DMS 273 (cell line): ENCODE measurements around the gene TLE3.

Source experiments
- DNase-seq: peaks from one replicate; lab custom pipeline; 2025; ENCODE audit not compliant: unreplicated experiment; lab: John Stamatoyannopoulos, UW

TLE3 gene

DNA sequence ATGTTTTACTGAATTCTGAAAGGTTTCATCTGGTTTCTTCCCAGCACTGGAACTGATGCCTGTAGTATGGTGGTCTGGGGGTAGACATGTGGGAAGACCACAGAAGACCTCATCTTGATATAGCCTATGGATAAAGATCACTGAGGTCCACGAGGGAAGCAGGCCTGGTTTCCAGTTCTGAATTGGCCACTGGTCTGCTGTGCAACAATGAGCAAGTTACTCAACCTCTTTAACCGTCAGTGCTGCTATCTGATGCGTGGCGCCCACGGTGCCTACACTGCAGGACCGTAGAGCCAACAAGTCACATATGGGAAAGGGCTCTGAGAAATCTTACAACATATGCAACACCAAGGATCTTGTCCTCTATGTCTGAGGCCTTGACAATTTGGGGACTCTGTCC lies 13.3 kb downstream of the TLE3 start:
- DNase-seq: no peak

DNA sequence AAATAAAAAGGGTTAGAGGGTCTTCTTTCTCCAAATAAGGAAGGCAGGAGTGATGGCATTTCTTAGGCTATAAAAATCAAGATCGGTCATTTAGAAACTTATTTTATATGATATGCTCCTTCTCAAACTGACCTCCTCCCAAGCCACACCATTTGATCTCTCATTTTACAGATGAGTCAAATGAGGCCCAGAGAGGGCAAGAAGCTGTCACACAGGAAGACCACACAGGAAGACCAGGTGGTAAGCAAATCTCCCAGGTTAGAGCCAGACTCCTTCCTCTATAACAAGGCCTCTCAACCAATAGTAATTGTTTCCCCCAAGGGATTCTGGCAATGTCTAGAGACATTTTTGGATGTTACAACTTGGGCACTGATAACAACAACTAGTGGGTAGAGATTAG lies 13.8 kb downstream of the TLE3 start:
- no peak for DNase-seq

DNA sequence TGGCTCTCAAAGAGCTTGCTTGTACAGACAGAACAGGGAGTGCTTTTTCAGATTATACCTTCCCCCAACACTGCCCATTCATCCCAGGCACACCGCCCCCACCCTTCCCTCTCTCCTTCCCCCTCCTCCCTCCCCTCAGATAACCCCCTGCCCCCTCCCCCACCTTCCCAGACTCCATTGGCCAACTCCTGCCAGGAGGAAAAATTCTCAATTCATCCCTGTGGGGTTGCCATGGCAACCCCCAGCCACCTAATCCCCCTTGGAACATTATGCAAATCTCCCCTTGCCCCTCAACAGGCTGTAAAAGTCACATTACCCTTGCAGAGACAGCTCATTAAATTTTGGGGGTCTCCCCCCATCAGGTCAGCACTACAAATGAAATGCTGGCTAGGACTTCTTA lies 14.3 kb downstream of the TLE3 start:
- DNase-seq: no peak

DNA sequence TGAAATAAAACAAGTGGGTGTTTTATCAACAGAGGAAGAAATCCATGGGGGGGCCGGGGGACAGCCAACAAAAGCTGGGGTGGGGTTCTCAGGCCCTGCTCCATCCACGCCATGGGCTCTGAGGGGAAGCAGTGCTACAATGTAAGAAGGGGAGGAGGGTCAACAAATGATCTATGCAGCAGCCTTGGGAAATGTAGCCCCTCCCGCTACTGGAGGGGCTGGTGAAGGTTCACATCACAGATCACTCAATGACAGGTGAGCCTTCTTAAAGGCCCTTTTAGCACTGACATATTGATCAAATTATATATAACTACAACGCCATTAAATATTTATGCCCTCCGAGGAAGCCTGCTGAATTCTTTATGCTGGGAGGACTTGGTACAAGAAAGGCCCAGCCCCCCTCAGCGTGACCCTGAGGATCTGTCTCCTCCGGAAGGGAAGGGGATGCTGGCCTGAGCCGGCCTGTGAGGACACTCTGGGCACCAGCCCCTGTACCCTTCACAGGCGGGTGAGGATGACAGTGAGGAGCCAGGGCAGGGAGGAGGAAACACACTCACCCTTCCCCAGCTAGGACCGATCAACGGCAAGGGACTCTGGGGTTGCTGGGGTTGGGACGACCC lies 15.3 kb downstream of the TLE3 start:
- DNase-seq: no peak

DNA sequence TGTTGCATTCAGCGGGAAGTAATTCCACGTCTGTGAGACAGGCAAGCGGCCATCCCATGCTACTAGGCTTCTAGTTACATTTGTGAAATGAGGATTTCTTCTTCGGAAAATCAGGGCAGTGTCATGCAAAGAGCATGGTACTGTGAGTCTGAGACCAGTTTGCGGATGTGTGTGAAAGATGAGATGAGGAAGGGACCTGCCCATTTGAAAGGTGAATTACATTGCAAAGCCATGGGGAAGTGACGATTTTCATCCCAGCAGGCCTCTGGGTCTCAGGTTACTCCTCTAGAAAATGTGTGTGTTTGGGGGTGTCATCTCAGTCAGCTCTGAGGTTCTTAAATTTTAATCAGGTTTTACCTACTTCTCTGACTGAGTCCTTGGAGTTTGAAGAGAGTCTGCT lies 16.1 kb downstream of the TLE3 start:
- no peak for DNase-seq

DNA sequence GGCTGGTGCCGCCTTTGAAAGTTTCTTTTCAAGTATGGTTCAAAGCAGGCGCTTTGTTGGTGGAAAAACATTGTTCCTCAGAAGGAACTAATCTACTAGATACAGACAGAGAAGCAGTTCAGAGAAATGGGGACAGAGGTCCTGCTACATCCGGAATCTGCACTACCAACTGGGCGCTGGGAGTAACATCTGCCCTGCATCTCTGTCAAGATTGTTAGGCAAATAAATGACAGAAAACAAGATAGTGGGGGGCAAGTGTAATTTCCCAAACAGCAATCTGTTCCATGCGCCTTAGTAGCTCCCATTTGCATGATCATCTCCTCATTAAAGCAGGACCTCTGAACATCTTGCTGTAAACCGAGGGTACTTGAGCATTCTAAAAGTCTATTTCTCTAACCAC lies 17.4 kb downstream of the TLE3 start:
- no peak for DNase-seq

DNA sequence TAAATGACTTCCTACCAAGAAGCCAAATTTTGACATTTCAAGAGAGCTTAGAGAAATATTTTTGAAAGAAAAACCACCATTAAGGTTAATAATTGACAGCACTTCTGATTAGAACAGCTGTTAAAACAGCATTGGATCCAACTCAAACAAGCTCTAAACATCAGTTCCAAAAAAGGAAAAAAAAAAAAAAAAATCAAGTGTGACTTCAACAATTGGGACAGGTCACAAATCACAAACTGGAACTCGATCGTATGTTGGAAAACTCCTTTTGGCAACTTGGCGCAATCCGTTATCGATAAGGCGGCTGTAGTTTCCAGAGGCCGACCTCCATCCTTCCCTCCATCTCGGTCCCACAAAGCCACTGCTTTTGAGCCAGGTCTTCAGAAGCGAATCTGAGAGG lies 17.8 kb downstream of the TLE3 start:
- DNase-seq: no peak

DNA sequence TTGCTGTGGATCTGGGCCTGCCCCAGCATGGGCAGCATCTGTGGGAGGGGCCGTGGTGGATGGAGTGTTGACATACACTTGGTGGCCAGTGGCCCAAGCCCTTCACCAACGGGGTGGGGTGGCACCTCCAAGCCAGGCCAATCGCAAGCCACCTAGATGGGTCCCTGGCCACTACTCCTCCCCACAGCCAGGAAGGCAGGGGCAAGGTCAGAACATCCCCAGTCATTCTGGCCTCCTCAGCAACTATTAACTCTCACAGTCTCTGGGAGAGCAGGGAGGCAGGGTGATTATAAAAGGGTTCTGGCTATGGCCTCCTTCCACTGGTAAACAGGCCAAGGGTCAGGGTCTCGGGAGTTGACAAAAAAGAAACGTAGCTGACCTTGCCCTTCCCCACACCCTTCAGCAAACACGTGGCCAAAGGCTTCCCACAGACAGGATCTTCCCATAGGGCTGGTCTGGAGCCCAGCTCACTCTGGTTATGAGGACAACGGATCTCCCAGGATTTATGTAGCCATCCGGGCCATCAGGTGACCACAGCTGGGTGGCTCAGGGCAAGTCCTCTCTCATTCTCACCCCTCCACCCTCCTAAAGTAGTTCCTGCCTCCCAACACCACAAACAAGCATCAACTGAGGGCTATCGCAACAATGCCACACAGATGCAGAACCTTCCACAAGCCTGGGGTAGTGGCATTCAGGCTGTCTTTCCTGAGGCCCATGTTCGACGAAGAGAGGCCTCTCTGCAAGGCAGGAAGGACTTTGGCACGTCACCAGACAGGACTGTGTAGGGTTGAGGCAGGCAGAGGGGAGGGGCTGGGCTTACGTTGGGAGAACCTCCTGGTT lies 18.9 kb downstream of the TLE3 start:
- no peak for DNase-seq

DNA sequence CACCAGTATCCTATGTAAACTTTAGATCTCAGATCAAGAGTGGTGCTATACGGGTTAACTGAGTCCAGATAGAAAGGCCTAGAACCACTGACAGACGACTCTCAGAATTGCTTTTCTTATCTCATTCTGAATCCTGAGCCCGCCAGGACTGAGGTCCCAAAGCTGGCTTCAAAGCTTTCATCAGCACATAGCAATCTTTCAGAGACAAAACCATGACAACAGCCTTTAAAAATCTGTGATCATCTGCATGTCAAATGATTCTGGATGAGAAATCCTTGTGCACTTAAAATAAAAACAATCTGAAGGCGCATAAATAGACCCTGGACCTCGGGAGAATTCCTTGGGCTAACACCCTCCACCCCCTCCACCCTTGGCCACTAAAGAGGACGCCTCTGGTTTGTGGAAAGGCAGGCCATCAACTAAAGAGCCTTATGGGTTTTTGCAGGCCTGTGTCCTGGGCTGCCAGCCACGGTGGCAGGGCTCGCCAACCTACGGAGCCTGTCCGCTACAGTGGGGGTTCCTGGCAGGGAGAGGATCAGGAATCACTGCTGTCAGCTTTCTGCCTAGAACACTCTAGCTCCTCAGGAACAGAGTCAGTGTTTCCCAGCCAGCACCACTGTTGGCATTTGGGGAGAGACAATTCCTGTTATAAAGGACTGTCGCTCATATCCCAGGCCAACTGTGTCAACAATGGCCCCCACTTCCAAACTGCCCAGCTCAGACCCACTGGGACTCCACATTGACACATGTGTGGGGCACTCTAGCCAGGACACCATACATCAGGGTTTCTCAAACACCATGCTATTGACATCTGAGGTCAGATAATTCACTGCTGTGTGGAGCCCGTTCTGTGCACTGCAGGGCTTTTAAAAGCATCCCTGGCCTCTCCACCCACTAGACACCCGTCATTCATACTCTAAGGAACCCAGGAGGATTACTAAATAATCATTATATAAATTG lies 20.2 kb downstream of the TLE3 start:
- DNase-seq: no peak

DNA sequence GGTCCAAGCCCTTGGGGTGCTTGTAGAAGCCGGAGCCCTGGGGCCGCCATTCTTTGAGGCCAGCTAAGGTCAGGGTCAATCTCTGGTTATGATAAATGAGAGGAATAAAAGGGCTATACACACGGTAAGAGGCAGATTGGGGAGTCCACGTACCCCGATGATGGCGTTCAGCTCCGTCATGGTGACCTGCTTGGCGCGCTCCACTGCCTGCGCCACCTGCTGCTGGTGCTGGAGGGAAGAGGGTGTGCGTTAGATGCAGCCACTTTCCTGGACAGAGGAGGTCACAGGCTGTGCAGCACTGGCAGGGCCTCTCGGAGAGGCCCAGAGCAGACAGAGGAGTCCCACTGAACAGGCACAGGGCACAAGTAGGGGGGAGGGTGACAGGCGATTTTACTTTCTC lies 23.3 kb downstream of the TLE3 start:
- DNase-seq: no peak

DNA sequence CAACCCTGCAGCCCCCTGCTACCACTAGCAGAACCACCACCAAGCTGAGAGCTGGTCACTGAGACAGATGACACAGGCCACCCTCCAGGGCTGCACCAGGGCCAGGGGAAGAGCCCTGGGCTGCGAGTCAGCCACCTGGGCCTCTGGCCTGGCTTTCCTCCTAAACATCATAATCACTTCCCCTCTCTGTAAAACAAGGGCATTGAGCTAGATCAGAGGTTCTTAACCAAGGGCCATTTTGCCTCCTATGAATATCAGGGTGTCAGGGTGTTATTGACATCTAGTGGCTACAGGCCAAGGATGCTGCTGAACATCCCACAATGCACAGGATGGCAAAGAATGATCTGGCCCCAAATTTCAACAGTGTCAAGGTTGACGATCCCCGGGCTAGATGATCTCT lies 25.2 kb downstream of the TLE3 start:
- no peak for DNase-seq

DNA sequence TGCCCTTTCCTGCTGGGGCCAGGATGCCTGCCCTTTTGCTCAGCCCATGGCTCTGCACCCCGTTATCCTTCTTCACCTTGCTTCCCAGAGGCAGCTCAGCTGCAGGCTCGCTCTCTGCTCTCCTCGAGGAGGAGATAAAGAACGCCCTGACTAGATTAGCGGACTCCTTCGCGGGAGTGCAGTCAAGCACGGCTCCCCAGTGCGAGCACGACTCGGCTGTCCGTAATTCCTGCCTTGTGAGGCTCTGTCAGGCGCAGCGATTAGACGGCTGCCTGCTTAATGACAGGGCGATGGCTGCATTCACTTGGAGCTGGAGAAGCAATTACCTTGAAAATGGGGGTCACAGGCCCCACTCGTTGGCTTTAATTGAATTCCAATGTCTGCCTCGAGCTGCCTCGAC lies 25.9 kb downstream of the TLE3 start:
- no peak for DNase-seq

DNA sequence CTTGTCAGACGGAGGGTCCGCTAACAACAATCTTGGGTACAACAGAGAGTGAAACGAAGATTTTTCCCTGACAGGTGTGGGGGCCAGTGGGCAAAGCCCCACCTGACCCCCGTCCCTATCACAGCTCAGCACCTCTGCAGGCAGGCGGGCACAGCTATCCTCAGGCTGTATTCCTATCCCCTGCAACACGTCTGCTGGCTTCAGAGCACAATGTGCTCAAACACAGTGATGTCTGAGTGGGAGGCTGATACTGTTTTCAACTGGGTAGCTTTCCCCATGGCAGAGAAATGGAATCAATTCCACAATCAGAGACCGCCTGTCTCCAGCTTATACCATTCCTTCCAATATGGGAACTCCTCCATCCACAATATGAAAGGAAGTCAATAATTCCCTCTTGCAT lies 28.0 kb downstream of the TLE3 start:
- DNase-seq: no peak

DNA sequence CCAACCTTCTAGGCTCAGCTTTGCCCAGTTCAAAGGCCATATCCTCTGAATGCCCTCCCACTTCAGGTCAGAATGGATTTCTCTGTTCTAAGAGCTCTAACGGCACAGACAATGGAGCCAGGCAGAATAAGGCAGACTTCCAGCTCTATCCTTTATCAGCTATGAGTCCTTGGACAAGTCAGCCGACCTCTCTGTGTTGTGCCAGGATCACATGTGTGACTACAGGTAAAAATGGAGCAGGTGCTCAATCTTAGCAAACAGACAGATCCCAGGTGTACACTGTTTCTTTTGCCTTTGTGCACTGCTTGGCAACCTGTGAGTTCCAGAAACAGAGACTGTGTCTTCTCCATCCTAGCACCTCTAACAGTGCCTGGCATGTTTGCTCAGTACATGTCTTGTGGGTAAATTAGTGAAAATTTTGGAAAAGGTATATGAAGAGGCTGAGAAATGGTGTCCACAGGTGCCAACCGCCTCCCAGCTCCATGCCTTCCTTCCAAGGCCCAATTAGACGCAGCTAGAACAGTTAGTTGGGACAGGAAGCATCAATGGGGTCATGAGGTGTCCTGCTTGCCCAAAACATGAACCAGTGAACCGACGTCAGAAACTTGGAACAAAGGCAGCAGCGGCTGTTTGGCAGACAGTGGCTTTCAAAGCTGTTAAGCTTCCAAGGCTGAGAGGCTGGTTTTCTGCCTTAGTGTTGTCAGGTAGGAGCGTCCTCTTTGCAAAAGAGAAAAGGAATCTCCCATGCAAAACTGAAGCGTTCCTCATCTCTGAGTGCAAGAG lies 28.7 kb downstream of the TLE3 start:
- no peak for DNase-seq

DNA sequence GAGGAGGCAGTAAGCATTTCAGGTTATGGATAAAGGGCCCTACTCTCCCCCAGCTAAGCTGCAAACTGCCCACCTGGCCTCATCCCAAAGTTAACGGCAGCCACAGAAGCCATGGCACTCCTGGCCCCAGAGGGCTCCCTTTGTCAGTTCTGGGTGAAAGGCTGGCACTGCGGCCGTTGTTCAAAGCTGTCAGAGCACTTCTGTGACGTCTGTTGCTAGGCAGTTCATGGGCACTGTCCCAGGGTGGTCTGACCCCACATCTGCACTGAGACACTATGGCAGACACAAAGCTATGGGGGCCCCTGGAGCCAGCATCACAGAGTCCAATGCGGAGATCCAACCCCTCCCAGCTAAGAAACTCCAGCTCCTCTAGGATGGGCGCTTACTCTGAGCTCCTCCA lies 30.0 kb downstream of the TLE3 start:
- DNase-seq: no peak

DNA sequence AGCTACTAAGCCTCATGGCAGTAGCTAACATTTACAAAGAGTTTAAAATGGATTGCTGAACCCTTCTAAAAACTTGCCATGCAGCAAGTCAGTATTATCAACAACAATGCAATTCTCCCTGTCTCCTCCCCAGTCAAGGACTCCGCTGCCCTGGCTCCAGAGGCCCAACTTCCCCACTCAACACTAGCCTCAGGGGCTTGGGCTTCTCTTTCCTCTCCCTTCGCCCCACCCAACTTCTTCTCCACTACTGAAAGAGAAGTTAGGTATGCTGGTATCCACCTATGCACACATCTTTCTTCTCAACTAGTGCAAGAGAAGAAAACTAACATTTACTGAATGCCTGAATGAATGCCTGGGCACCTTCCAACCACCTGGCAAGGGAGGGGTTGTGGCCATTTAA lies 30.7 kb downstream of the TLE3 start:
- DNase-seq: no peak

DNA sequence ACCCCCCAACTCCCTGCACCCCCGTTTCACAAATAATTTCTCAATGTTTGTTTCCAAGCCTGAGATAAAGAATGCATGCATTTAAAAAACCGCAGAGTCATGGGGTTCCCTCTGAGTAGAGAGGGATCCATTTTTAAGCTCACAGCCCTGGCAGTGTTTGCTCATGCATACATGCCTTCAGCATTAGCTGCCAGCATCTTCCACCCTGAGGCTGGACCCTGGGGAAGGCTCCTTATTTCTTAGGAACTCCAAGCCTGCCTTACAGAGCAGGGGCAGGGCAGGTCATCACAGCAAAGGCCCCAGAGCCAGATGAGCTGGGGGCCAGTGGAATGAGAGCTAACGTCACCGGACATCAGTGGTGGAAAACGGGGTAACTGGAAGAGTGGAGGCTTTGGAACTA lies 31.3 kb downstream of the TLE3 start:
- no peak for DNase-seq

DNA sequence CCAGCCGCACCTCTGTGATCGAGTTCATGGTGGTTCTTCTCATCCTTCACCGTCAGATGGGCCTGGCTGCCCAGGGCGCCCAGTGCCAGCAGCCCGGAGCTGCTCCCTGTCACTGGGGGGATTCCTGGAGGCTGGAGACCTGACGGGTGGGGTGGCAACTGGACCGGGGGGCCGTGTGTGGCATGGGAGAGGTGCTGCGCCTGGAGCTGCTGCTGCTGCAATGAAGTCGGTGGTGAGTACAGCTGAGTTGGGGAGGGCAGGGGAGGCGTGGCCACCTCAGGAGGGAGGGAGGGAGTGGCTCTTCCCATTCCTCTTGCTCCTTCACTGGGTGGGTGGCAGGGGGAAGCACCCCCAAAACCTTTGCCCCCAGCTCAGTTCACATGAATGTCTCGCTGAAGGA lies 31.7 kb downstream of the TLE3 start:
- no peak for DNase-seq

DNA sequence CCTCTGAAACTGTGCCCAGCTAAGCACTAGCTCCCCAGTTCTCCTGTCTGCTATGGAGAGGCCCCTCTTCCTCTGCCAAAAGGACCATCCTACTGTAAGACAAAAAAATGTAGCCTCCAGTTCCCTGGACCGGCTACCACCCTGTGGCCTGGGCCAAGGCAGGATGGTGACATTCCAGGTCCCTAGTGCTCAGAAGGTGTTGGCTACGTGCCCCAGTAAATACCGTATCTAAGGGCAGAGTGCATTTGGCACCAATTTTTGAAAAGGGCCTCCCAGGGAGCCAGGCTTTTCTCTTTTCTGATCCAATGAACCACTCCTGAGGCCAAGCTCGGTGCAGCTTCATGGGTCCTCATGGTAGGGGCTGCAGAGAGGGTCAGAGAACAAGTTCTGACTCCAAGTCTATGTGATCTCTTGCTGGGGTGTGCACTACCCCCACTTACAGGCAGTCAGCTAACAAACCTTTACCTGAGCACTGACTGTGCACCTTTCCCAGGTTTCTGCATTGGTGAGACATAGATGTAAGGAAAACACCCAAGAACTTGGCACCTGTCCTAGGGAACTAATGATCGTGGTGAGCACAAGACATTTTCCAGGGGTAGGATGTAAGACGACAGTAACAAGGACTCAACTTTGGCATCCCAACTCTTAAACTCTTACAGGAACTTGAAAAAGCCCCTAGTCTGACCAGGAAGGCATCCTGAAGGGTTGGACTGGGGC lies 32.6 kb downstream of the TLE3 start:
- DNase-seq: no peak

DNA sequence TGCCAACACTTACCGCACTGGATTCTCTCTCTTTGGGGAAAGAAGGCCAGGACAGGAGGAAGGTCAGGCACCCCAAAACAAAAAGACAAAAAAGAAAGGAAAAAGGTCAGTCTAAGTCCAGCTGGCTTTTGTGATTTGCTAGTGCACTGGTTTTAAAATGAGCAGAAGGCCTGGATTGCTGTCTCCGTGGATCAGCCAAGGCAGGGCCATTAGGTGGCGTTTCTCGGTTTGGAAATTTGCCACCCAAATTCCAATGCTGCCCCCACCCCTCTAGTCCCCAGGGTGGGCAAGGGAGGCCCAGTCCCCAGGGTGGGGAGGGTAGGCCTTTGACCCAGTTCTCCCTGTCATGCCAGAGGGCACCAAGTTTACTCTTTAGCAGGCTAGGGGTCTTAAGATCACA lies 33.3 kb downstream of the TLE3 start:
- DNase-seq: no peak
